NCI-H1694 treated with DMSO at 0.1 percent for 48 hours (cell line): ENCODE data around the gene ADGRV1.

Experiments
- DNase-seq: peaks from one replicate; lab custom pipeline; 2025; lab: John Stamatoyannopoulos, UW

Gene ADGRV1

DNA sequence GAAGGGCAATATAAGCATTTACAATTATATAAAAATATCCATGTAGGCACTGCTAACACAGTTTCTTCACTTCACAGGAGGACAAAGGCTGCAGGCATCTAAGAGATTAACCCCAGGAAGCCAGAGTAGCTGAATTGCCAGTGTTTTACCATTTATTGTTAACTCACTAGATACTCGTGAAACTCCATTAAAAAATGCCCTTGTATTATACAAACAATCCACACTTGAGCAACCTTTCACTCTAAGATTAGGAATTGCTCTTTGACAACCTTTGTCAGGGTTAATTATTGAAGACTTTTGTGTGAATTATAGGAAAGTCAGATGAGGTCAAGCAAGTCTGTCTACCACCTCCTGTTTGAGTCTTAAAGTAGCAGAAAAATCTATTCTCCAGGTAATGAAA is 317.8 kb downstream of the ADGRV1 start:
- DNase-seq: no peak

DNA sequence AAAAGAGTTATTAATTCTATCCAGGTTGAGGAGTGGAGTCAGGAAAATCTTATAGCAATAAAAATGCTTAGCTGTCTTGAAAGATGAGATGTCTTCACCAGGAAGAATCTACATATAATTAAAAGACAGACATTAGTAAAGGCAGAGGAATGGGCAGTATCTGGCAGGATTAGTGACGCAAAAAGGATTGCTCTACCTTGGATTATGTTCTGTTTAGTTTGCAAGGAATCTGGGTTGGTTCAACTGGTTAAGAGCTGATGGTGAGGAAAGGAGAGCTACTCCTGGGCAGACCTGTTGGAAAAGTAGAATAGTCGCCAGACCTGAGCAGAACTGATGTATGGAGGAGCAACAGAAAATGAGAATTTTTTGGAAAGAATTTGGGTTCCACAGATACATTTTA is 318.5 kb downstream of the ADGRV1 start:
- no peak for DNase-seq

DNA sequence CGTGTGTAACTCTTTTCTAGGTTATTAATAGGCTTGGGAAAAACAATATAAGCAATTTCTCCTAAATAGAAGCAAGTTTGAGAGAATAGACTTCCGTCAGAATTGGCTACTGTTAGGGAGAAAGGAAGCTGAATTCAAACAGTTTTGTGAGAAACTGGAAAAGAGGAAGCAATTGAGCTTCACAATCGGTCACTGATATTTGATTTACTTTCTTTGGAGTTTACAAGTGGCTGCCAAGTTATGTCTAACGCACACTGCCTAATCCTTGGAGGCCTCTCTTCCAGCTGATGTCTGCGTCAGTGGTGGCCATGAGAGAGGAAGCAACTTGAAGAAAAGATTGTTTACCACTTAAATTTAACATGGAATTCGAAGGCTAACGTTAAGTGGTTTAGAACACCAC is 319.5 kb downstream of the ADGRV1 start:
- no peak for DNase-seq

DNA sequence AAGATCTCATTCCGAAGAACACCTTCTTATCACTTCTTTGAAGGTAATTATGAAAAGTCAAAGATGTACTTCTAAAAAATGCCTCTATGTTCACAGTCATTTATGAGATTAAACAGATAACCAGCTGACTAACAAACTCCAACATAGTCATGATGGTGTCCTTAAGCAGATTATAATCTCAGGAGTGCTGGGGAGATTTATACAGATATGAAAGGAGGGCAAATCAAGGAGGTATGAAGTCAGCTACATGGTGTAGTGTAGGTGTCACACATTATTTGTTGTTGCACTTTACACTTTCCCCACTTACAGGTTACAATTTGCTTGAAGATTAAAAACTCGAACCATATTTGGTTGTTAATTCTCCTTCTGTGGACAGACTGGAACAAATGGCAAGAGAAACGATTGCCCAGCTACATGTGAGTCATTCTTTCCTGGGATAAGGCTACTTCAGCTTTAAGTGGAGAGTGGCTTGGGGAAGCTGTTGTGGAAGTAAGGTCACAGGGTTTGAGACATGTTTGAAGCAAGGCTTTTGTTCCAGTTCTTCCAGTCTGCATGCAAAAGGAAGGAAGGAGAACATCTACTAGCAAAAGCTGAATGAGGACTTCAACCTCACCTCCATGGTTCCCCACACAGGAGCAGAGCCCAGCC is 320.1 kb downstream of the ADGRV1 start:
- DNase-seq: no peak

DNA sequence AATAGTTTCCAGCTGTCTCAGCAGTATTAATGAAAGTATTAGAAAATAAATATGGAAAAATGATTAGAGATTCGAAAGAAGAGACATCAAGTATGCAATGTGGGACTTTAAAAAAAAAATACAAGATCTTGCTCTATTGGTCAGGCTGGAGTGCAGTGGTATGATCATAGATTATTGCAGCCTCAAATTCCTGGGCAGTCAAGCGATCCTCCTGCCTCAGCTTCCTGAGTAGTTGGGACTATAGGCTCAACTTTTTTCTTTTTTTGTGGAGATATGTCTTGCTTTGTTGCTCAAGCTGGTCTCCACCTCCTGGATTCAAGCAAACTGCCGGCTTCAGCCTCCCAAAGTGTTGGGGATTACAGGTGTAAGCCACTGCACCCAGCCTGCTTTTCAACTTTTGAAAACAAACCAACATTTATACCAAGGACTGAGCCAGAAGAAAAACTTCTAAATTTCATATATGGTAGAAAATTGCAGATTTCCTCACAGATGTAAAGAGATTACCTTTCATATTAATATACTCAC is 323.1 kb downstream of the ADGRV1 start:
- no peak for DNase-seq

DNA sequence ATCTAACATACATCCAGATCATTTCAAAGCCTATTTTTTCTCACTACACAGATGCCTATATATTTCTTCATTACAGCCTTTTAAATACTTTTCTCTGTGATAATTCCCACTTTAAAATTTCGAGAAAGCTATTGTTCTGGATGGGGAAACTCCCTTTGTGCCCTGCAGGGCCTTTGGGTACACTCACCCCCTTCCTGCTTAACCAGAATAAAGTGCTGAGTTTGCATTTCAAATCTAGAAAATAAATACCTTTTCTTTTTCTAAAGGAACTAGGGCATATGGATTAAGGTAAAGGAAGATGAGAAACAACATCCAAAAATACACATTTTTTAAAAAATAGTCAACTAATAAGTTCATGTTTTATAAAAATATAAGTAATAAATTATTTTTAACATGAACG is 323.9 kb downstream of the ADGRV1 start:
- DNase-seq: no peak

DNA sequence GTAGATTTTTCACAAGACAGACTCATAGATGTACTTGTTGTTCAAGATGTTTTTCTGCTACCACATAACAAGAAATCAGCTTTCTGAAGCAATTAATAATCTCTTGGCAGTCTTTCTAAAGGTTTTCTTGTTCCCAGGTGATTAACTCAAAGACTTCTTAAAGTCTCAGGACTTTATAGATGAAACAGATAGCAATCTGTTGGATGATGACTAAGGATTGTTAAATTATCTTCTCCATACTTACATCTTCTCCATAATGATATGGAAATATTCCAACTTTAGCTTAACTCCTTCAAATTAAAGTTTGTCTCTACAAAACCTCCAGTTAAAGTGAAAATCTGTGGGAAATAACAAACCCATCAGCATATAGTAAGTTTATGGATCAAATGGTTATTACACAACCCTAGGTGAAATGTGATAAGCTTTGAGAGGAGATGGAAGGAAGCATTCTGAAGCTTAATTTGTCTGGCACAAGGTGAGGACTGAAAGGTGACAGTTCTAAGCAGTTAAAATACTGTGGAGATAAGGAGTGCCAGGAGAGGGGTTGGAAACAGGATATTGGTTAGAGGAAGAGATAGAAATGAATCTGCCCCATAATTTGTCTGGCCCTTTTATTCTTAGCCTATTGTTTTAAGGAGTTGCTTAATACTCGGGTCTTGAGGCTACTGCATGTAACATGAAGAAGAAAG is 326.7 kb downstream of the ADGRV1 start:
- no peak for DNase-seq

DNA sequence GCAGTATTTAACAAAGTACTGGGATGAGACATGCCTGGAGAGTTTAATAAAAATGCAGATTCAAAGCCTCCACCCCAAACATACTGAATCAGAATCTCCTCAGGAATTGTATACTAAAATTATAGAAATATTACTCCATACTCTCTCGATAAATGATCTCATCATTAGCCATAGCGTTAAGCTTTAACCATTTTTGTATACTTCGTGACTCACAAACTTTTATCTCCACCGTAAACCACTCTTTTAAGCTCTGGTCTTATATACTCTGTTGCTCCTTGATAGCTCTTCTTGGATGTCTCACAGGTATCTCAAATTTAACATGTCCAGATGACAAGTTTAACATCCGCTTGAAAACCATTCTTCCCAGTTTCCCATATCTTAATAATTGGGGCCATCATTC is 327.8 kb downstream of the ADGRV1 start:
- no peak for DNase-seq

DNA sequence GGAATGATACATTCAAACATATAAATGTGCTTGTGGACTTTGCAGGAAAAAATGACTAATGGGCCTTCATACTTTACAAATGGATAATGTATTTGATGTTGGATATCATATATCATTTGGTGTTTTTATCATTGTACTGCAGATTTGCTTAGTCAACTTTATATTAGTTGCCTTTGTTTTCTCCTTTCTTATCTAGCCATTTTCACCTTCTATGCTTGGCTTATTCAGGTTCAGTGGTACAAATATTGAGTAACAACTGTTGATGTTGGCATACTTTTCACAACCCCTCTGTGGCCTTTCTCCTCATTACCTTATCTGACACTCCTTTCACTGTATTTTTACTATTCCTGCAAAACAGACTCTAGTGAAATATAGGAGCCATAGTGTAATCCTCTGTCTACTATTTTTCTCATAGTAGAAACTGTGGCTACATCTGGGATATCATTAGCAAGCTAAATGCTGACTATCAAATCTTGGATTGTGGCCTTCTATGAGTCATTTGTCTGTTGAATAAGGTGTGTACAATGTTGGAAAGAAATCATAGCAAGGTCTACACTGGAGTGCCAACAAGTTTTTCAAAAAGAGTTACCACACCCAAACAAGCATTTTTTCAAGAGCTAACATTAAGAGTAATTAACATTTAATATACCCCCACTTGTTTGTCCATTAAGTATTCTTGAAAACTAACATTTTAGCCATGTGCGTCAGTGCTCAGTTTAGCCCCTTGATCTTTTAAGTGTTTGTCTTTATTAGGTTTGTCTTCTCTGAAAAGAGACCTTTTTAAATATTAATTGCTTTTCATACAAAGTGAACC is 330.1 kb downstream of the ADGRV1 start:
- no peak for DNase-seq

DNA sequence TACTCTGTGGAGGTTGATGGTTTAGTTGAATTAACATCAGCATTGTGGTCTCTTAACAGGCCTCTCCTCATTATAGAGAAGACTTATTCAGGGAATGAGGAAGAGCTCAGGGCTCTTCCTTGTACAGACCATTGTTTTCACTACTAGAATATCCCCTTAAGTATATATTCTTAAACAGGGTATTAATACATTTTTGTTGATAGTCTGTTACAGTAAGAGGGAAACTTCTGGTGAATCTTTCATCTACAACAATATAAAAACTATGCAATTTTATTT is 330.7 kb downstream of the ADGRV1 start:
- no peak for DNase-seq

DNA sequence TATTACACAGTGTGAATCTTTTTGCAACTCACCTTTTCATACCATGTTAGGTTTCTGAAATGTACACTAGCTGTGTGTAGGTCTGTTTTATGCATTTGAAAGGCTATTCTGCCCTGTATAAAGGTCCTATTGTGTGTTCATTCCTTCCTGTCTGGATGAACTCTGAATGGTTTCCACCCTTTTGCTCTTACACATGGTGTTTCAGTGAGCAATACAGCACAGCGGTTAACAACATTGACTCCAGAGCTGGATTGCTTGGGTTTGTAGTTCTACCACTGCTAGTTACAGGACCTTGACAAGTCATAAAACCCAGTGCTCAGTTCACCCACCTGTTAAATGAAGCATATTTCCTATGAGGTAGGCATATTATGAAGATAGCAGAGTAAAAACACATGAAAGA is 331.6 kb downstream of the ADGRV1 start:
- DNase-seq: no peak

DNA sequence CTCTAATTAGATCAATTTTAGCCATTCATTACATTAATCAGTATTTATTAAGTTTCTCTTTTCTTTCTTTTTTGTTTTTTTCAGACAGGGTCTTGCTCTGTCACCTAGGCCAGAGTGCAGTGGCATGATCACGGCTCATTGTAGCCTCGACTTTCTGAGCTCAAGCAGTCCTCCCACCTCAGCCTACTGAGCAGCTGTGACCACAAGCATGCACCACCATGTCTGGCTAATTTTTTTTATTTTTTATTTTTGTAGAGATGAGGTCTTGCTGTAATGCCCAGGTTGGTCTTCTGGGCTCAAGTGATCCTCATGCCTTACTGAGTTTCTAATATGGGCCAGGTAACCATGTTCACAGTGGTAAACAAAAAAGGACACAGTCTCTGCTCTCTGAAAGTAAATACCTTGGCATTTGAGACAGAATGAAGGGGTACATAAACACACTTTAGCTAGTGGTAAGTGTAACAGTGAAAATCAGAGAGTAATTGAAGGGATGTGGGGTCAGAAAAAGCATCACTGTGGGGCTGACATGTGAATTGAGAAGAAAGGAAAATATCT is 336.3 kb downstream of the ADGRV1 start:
- DNase-seq: no peak

DNA sequence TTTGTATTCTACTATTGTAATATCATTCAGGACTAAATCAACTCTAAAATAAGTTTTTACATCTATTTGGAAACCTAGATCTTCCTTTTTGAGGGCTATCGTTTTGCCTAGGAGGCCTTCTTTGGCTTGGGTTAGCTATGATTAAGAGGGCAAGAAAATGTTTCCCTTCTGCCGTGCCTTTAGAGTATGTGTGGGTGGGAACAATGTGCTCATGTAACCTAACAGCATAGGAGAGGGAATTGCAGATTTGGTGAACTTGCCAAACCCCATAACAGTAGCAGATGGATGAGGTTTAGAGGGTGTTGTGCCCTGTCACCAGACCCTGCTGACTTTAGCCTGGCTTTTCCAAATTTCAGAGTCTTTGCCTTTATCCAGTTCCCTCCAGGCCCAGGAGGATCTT is 339.0 kb downstream of the ADGRV1 start:
- DNase-seq: no peak

DNA sequence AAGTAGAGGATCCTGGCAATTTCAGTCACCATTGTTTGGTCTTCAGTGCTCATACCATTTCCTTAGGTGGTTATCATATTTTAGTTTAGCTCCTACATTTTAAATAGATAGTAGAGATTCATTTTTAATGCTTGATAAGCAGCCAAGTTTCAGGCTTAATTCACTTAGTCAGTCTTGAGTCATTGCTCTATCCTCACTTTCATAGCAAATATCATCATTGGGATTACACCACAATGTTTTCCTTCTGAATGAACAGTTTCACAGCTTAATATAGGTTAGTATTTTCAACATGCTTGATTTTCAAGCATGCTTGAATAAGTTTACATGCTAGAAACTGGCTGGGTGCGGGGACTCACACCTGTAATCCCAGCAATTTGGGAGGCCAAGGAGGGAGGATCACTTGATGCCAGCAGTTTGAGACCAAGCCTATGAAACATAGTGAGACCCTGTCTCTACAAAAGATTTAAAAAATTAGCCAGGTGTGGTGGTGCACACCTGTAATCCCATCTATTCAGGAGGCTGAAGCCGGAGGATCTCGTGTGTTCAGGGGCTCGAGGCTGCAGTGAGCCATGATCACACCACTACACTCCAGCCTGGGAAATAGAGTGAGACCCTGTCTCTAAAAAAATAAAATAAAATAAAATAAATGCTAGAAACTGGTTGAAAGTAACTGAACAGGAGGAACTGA is 339.9 kb downstream of the ADGRV1 start:
- no peak for DNase-seq

DNA sequence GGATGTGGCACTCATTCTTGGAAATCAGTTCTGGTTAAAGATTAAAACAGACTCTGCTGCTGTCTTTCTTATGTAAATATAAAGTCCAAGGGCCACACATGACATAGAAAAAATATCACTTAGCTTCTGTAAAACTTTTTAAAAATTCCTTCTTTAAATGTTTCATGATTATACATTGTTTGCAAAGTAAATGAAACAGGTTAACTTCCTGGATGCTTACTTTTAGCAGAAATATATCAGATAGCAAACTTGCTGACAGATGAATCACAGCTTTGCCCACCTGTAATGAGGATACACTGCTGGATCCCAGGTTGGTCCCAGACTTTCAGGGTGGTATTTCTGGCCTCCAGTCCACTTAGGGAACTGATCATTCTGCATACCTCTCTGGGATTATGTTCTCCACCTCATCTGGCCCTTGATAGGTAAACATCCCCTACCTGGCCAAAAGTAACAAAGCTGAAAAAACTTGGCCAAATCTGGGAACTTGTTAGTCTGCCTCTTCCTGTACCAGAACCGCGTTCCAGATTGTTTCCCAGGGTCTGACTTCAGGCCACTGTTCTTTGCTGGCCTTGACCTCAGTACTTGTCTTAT is 340.5 kb downstream of the ADGRV1 start:
- no peak for DNase-seq

DNA sequence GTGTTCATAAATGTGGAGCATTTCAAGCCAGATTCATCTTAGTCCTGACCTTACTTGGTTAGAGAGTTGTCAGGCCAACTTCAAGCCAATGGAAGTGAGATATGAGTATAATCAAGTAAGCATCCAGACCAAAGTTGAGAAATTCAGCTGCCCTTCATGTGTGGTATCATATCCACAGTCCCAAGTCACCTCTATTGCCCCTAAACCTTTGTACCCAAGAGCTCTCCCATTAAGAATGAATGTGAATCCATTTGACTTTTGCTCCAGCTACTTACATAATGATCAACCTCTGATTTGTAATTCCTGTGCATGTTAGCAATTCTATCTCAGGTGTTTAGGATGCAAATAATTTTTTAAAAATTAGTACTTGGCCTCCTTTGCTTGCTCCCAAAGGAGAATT is 342.7 kb downstream of the ADGRV1 start:
- no peak for DNase-seq

DNA sequence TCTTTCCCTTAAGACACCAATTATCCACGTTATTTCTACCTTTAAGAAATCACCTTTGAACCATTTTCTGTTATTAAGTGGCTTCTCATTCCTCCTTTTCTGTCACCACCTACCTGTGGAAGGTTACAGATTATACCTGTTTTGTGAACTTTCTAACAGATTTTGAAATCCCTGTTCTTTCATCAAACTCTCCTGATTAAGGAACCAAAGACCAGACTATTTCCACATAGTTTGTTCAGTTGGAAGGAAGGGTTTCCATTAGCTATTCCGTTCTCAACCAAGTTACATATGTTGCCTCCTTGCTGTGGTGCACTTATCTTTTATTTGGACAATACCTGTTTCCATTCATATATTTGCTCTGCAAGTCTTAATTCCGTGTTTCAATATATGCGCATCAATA is 343.6 kb downstream of the ADGRV1 start:
- no peak for DNase-seq

DNA sequence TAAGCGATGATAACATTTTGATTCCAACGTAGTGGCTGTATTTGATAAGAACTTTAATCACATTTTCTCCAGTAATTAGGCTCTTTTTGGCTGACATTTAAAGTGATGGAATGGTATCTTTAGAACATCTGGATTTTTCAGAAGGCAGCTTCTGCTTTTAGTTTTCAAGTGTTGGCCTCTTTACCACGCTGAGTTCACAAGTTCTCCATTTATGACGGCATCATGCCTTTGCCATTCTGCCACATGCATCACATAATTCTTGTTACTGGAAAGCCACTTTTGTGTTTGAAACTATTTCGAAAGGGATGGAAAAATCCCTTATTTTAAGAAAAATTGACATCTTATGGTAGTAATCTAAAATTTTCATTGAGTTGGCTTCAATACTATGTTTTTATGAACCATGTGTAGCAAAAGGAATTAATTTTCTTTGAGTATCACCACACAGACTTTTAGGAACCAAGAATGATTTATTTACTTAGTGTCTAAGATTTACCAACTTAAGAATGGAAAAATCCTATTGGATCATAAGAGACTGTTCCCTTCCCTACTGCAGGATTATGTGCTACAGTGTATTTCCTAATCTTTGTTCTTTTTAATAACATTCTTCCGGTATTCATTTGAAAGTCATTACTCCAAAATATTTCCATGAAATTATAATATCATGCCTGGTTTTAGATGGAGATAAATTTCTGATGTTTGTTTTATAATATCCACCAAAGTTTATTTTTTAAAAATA is 344.2 kb downstream of the ADGRV1 start:
- DNase-seq: no peak

DNA sequence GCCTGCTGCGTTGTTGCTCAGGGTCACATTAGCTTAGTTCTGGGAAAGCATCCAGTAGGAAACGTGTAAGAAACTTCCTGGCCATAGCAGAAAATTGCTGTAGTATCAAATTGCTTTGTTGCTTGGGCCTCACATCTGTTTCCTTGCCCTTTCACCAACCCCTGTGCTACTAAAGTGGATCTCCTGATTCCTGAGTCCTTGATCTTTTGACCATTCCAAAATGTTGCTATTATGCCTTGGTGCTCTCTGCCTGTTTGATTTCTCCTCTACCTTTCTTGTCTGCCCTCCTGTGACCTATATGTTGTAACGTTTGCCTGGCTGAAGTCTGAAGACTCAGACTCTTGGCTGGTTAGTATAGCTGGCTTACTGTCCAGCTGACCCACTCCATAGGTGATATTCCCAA is 350.5 kb downstream of the ADGRV1 start:
- DNase-seq: no peak

DNA sequence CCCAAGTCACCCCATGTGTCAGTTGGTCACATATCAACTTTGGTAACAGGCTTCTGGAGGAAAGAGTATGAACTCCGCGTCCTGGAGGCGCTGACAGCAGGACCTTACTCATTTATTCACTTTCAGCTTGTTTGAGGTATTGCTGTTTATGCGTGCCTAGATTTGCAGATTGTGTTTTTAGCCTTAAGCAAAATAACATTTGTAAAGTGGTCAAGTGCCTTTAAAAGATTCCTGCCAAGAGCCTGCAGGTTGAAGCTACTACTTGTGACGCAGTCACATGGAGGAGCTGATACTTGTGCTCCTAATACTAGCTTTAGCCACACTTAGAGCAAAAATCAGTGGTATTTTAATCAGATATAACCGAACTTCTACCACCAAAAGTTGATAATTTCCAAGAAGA is 351.3 kb downstream of the ADGRV1 start:
- no peak for DNase-seq

DNA sequence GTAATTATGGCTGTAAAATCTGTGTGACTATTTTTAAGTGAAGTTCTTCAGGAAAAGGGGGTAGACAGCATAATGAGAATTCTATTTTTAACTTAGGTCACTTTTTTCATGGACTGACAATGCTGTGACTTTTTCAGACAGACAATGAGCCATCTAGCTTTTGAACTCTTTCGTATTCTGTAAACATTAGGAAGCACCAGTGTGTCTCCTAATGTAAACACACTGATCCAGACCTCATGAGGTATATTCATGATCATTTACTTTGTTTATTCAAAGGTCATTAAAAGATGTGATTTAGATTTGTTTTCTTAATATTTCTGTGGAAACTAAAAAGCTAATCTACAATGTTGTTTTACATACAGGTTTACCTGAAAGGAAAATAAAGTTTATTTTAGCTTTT is 352.6 kb downstream of the ADGRV1 start:
- no peak for DNase-seq
